Adrenal gland (tissue), 12 donors: ENCODE results near the gene LSM14B. TPM values are rescaled to one million over a fixed set of nuclear protein-coding genes. Genes with fewer than 3 reads are reported as not detected.

Experiments used
- DNase-seq, 7 donors: peaks; one replicate each; pipeline ENCODE4 v3.0.0-alpha.2; 2019 to 2020
- H3K27ac ChIP-seq, 5 donors: fragments of 200-600 bp; sonication (generic) in 4 of 5; 1 replicate in 3 of 5; 2 replicates in 2 of 5; pipeline versions ENCODE4 v1.5.1 to v1.8.0; 2016 to 2020; ENCODE audit warnings: mild to moderate bottlenecking in 1 of 5
- H3K27me3 ChIP-seq: fragments of 200-600 bp; 2 replicates; pipeline ENCODE4 v1.8.0; 2021
- H3K36me3 ChIP-seq, 2 donors: fragments of 200-600 bp; replicated peaks in 1 of 2; 1 replicate in 1 of 2; 2 replicates in 1 of 2; pipeline versions ENCODE4 v1.5.1 to v1.8.0; 2018 to 2022
- H3K4me1 ChIP-seq, 2 donors: fragments of 200-600 bp; replicated peaks in 1 of 2; 1 replicate in 1 of 2; 2 replicates in 1 of 2; pipeline versions ENCODE4 v1.5.1 to v1.8.0; 2018 to 2021
- H3K4me3 ChIP-seq, 4 donors: fragments of 200-600 bp; sonication (generic) in 3 of 4; one replicate each; pipeline ENCODE4 v1.5.1; 2016 to 2018
- H3K9me3 ChIP-seq, 3 donors: fragments of 200-600 bp; sonication (generic) in 1 of 3; replicated peaks in 1 of 3; 1 replicate in 2 of 3; 2 replicates in 1 of 3; pipeline versions ENCODE4 v1.5.1 to v1.8.0; 2016 to 2021
- CTCF ChIP-seq, 6 experiments: fragments of 450-650 bp in 4 of 6; fragments of 200-600 bp in 2 of 6; sonication (generic) in 1 of 6; IDR thresholded peaks; 1 replicate in 5 of 6; 2 replicates in 1 of 6; pipeline versions ENCODE4 v1.5.1 to v1.8.0; 2016 to 2021; ENCODE audit warnings: antibody characterized with exemption in 6 of 6, mild to moderate bottlenecking in 2 of 6, moderate library complexity in 1 of 6
- POLR2A ChIP-seq, 2 donors: fragments of 450-650 bp; IDR thresholded peaks; one replicate each; pipeline ENCODE4 v1.6.1; 2017; ENCODE audit warnings: antibody characterized with exemption in 2 of 2, mild to moderate bottlenecking in 2 of 2, moderate library complexity in 1 of 2
- WGBS, 4 donors: extraction: QIAGEN DNeasy Blood & Tissue Kit in 2 of 4; methylation state at CpG; one replicate each; pipeline versions ENCODE4 v1.1.5 to v1.1.7; 2013 to 2017; 5-methylcytosine and 5-hydroxymethylcytosine counted together
- intact Hi-C, 2 donors: fragments of 100-400 bp; cut with DNase I; formaldehyde crosslinking; loops; one replicate each; pipeline versions ENCODE4 v1.14.1 to v1.15.0; 2022 to 2023
- polyA plus RNA-seq, 3 donors: library from polyadenylated mRNA; stranded (reverse); fragments of 200-250 nt in 2 of 3; fragments of 350-450 nt in 1 of 3; fragmentation: Illumina TruSeq in 1 of 3; extraction: RNeasy Lipid Tissue Mini Kit (QIAGEN cat#74804) in 1 of 3; gene quantifications; one replicate each; pipeline ENCODE4 v1.2.3, GENCODE V29; 2013 to 2014
- total RNA-seq, 9 donors: library from RNA; depleted of rRNA in 4 of 9; stranded (reverse); fragments of >200 nt in 4 of 9; fragments of 120-200 nt in 1 of 9; fragmentation: NEBNext Ultra II Directional in 1 of 9; extraction: Animal tissue kit (Norgen Biotek cat#: 25700) in 1 of 9; gene quantifications; one replicate each; pipeline versions ENCODE4 v1.1.0 to v1.2.4, GENCODE V29; 2013 to 2023
- donor health status: healthy with polysubstance abuse.
- donor health status: Bipolar disorder and iron deficiency.
- donor health status: DM: yes; HTN: yes; CAD: no.
- donor health status: DM: no; HTN: no; CAD: no.
- donor health status: DM: no; HTN: no; CAD: no.
- donor health status: DM: yes; HTN: yes; CAD: no.

Gene LSM14B
- total and polyA plus RNA-seq, 12 donors: 17.6 to 47.0 (median 29.2) TPM

- no peak overlapping the region for H3K4me3 ChIP-seq
- H3K27ac ChIP-seq: no peak overlapping the region
- 92 to 93% (median 92%) methylated on average over 17 to 19 of the region's 19 CpGs for WGBS, 4 donors
- intact Hi-C loops: no loop called here
- H3K36me3 ChIP-seq: peaks cover 0 to 20% of the 10 kb centered on the region in 2 donors
- no peak for DNase-seq
- peaks cover 2 to 10% of the 10 kb centered on the region in 2 donors for H3K4me1 ChIP-seq
- no peaks in the 10 kb centered on the region for H3K27me3 ChIP-seq
- no peaks in the 10 kb centered on the region for H3K9me3 ChIP-seq
- TF ChIP-seq CTCF (IDR thresholded peaks at IDR 0.05) (no peak), POLR2A (IDR thresholded peaks at IDR 0.05) (no peak)
Measured at GRCh38 chr20:62178316-62179161, 56.3 kb downstream of the LSM14B start.

- Histone ChIP-seq H3K36me3 (peaks cover 0 to 20% of the 10 kb centered on the region in 2 donors), H3K27ac (no peak overlapping the region), H3K4me3 (no peak overlapping the region), H3K4me1 (peaks cover 8 to 16% of the 10 kb centered on the region in 2 donors), H3K27me3 (no peaks in the 10 kb centered on the region), H3K9me3 (no peaks in the 10 kb centered on the region)
- no peak for TF ChIP-seq POLR2A (IDR thresholded peaks at IDR 0.05)
- TF ChIP-seq CTCF (IDR thresholded peaks at IDR 0.05): no peak
- intact Hi-C loops: no loop called here
- DNase-seq: no peak
- 93 to 99% (median 95%) methylated on average over 12 to 14 of the region's 14 CpGs for WGBS, 4 donors
Measured at GRCh38 chr20:62179162-62179504, 56.9 kb downstream of the LSM14B start.

GRCh38 chr20:62181808-62182207 is 59.5 kb downstream of the LSM14B start:
- TF ChIP-seq CTCF (IDR thresholded peaks at IDR 0.05) (no peak), POLR2A (IDR thresholded peaks at IDR 0.05) (no peak)
- intact Hi-C loops: no loop called here
- no peaks in the 10 kb centered on the region for H3K9me3 ChIP-seq
- 90 to 95% (median 93%) methylated on average over 2 of the region's 2 CpGs for WGBS, 4 donors
- H3K4me1 ChIP-seq: peaks cover 16 to 27% of the 10 kb centered on the region in 2 donors
- H3K36me3 ChIP-seq: peaks cover 0 to 7% of the 10 kb centered on the region in 2 donors
- H3K4me3 ChIP-seq: no peak overlapping the region
- no peaks in the 10 kb centered on the region for H3K27me3 ChIP-seq
- no peak for DNase-seq
- peak overlapping the region in 4 of 5 donors; percentile 92 to 99 (median 96) for H3K27ac ChIP-seq

GRCh38 chr20:62182469-62183425 is 60.5 kb downstream of the LSM14B start, which contains the start of gene MTG2:
TSS of gene MTG2 (plus strand) at chr20:62183028. CDS start at chr20:62193421, 10,393 bp downstream.
- intact Hi-C loops: no loop called here
- WGBS, 4 donors: 0% methylated on average over 29 to 96 of the region's 96 CpGs

More at GRCh38 chr20:62182469-62183425, 60.5 kb downstream of the LSM14B start, which contains the start of gene MTG2:
- H3K4me3 ChIP-seq: peak within 1 kb of the TSS; percentile 49 to 96 (median 79)
- DNase-seq: peak; percentile 94 to 97 (median 96)
- TF ChIP-seq CTCF (IDR thresholded peaks at IDR 0.05) (peak in 2 of 6 experiments; percentile 18 to 29), POLR2A (IDR thresholded peaks at IDR 0.05) (peak; percentile 76 to 96)
- H3K27ac ChIP-seq: peak within 1 kb of the TSS; percentile 61 to 99 (median 95)
- H3K4me1 ChIP-seq: peaks cover 16 to 35% of the 10 kb centered on the region in 2 donors
- peaks cover 0 to 7% of the 10 kb centered on the region in 2 donors for H3K36me3 ChIP-seq
- no peaks in the 10 kb centered on the region for H3K9me3 ChIP-seq
- no peaks in the 10 kb centered on the region for H3K27me3 ChIP-seq
